ENCODE data around the gene MAD1L1.

GRCh38 chr7:2110610-2111396, 121.9 kb downstream of the MAD1L1 start:
- TF ChIP-seq EZH2 (IDR thresholded peaks at IDR 0.05; ENCODE audit: insufficient read depth, poor library complexity, severe bottlenecking) = no peak
- TF ChIP-seq EZH2phosphoT487 (IDR thresholded peaks at IDR 0.05; ENCODE audit: insufficient read depth, low read depth) = no peak
